Thoracic aorta (tissue), 2 donors: Measurements from ENCODE around the gene GFAP. TPM values are rescaled to one million over a fixed set of nuclear protein-coding genes. Genes with fewer than 3 reads are reported as not detected.
A peak's percentile ranks its signal among the peaks of the same experiment; 100 is the strongest.

ENCODE experiments used
- ATAC-seq: fragments of 150-250 bp; one replicate; pipeline ENCODE4 v1.8.0; 2017; ENCODE audit warnings: low read depth; ENCODE audit not compliant: insufficient number of reproducible peaks, low FRiP score
- DNase-seq: peaks from one replicate; pipeline ENCODE4 v3.0.0-alpha.2; 2020; ENCODE audit warnings: low spot score
- H3K27ac ChIP-seq, 2 donors: fragments of 200-600 bp; sonication (generic); 1 replicate in 1 of 2; 2 replicates in 1 of 2; pipeline ENCODE4 v1.5.1; 2016; ENCODE audit warnings: mild to moderate bottlenecking in 2 of 2, moderate library complexity in 2 of 2
- H3K27me3 ChIP-seq: fragments of 200-600 bp; sonication (generic); replicated peaks from 2 replicates; pipeline ENCODE4 v1.6.0; 2016; ENCODE audit warnings: mild to moderate bottlenecking; ENCODE audit not compliant: insufficient read depth
- H3K36me3 ChIP-seq: fragments of 200-600 bp; sonication (generic); one replicate; pipeline ENCODE4 v1.5.1; 2016
- H3K4me1 ChIP-seq, 2 donors: fragments of 200-600 bp; sonication (generic); 1 replicate in 1 of 2; 2 replicates in 1 of 2; pipeline versions ENCODE4 v1.5.1 to v1.6.0; 2016; ENCODE audit warnings: low read depth in 2 of 2, mild to moderate bottlenecking in 1 of 2; ENCODE audit not compliant: control insufficient read depth in 1 of 2
- H3K4me3 ChIP-seq: fragments of 200-600 bp; sonication (generic); 2 replicates; pipeline ENCODE4 v1.5.1; 2016; ENCODE audit warnings: mild to moderate bottlenecking
- H3K9me3 ChIP-seq: fragments of 200-600 bp; sonication (generic); 2 replicates; pipeline ENCODE4 v1.5.1; 2016
- CTCF ChIP-seq: fragments of 200-600 bp; sonication (generic); IDR thresholded peaks from one replicate; pipeline ENCODE4 v1.5.1; 2019; ENCODE audit warnings: antibody characterized with exemption
- total RNA-seq, 2 donors: library from RNA; depleted of rRNA; stranded (reverse); fragments of >200 nt; gene quantifications; one replicate each; pipeline versions ENCODE4 v1.1.0 to v1.2.3, GENCODE V29; 2016

Gene GFAP
- total RNA-seq, 2 donors from 2014 or later: 14.6 TPM; not detected in 1

- ATAC-seq: no peak
- no peak overlapping the region for H3K4me3 ChIP-seq
- peaks cover 30% of the 10 kb centered on the region for H3K36me3 ChIP-seq
These were observed 38.2 kb downstream of the GFAP start for GRCh38 chr17:44877121-44877520.

GRCh38 chr17:44875761-44876160 is 39.5 kb downstream of the GFAP start:
- DNase-seq: no peak

More at GRCh38 chr17:44877121-44877520, 38.2 kb downstream of the GFAP start:
- Histone ChIP-seq H3K27me3 (no peaks in the 10 kb centered on the region), H3K9me3 (no peaks in the 10 kb centered on the region), H3K27ac (no peak overlapping the region), H3K4me1 (peaks cover under 1 to 13% of the 10 kb centered on the region in 2 donors)
- no peak for DNase-seq
- TF ChIP-seq CTCF: no peak

GRCh38 chr17:44872131-44872768 is 43.0 kb downstream of the GFAP start:
- H3K9me3 ChIP-seq: no peaks in the 10 kb centered on the region
- H3K27ac ChIP-seq: peak overlapping the region; percentile 4 to 15
- no peak overlapping the region for H3K4me3 ChIP-seq
- H3K4me1 ChIP-seq: peaks cover 5 to 18% of the 10 kb centered on the region in 2 donors
- ATAC-seq (peak; percentile 48), DNase-seq (peak; percentile 7)
- TF ChIP-seq CTCF: no peak
- peaks cover 46% of the 10 kb centered on the region for H3K36me3 ChIP-seq
- no peaks in the 10 kb centered on the region for H3K27me3 ChIP-seq

More at GRCh38 chr17:44875761-44876160, 39.5 kb downstream of the GFAP start:
- Histone ChIP-seq H3K9me3 (no peaks in the 10 kb centered on the region), H3K4me3 (no peak overlapping the region), H3K27me3 (no peaks in the 10 kb centered on the region), H3K36me3 (peaks cover 35% of the 10 kb centered on the region), H3K4me1 (peaks cover 5 to 18% of the 10 kb centered on the region in 2 donors), H3K27ac (no peak overlapping the region)
- TF ChIP-seq CTCF: no peak
- ATAC-seq: no peak

GRCh38 chr17:44871556-44871955 is 43.7 kb downstream of the GFAP start:
- Histone ChIP-seq H3K36me3 (peaks cover 46% of the 10 kb centered on the region), H3K9me3 (no peaks in the 10 kb centered on the region), H3K27ac (peak overlapping the region; percentile 4 to 15), H3K4me3 (no peak overlapping the region), H3K27me3 (no peaks in the 10 kb centered on the region), H3K4me1 (peaks cover 5 to 18% of the 10 kb centered on the region in 2 donors)
- ATAC-seq: no peak
- no peak for TF ChIP-seq CTCF
- no peak for DNase-seq

- TF ChIP-seq CTCF: no peak
- Histone ChIP-seq H3K4me1 (peaks cover 5 to 11% of the 10 kb centered on the region in 2 donors), H3K9me3 (no peaks in the 10 kb centered on the region), H3K27me3 (no peaks in the 10 kb centered on the region), H3K36me3 (peaks cover 62% of the 10 kb centered on the region), H3K4me3 (no peak overlapping the region), H3K27ac (no peak overlapping the region)
- DNase-seq: no peak
- ATAC-seq: no peak
These were observed 47.5 kb downstream of the GFAP start for GRCh38 chr17:44867841-44868240.
